WTC11 (cell line): ENCODE measurements around the gene FXYD6.

Source experiments
- CTCF ChIP-seq: fragments of 200-600 bp; IDR thresholded peaks from 2 replicates; pipeline ENCODE4 v1.8.0; 2022; ENCODE audit warnings: antibody characterized with exemption
- KAT7 ChIP-seq: sonication (generic); formaldehyde crosslinking; IDR thresholded peaks from 2 replicates; pipeline ENCODE4 v1.8.1; 2023; ENCODE audit warnings: missing genetic modification reagents, mild to moderate bottlenecking, borderline replicate concordance
- NFE2L1 ChIP-seq: sonication (generic); formaldehyde crosslinking; IDR thresholded peaks from 2 replicates; pipeline ENCODE4 v1.8.1; 2023; ENCODE audit warnings: missing genetic modification reagents
- TCF7 ChIP-seq: sonication (generic); formaldehyde crosslinking; IDR thresholded peaks from 2 replicates; pipeline ENCODE4 v1.8.0; 2022; ENCODE audit warnings: mild to moderate bottlenecking, low read depth, missing genetic modification reagents, moderate library complexity
- ZNF263 ChIP-seq: sonication (generic); formaldehyde crosslinking; IDR thresholded peaks from 2 replicates; pipeline ENCODE4 v1.8.1; 2022; ENCODE audit warnings: low read depth, mild to moderate bottlenecking, moderate library complexity, missing genetic modification reagents
- ZNF317 ChIP-seq: sonication (generic); formaldehyde crosslinking; IDR thresholded peaks from 2 replicates; pipeline ENCODE4 v1.8.1; 2023; ENCODE audit warnings: low read depth, mild to moderate bottlenecking, moderate library complexity, missing genetic modification reagents, borderline replicate concordance
- TF ChIP-seq, protein P1 (sequence below): sonication (generic); formaldehyde crosslinking; IDR thresholded peaks from 2 replicates; pipeline ENCODE4 v1.8.0; 2022; ENCODE audit warnings: mild to moderate bottlenecking, missing genetic modification reagents

DNA sequence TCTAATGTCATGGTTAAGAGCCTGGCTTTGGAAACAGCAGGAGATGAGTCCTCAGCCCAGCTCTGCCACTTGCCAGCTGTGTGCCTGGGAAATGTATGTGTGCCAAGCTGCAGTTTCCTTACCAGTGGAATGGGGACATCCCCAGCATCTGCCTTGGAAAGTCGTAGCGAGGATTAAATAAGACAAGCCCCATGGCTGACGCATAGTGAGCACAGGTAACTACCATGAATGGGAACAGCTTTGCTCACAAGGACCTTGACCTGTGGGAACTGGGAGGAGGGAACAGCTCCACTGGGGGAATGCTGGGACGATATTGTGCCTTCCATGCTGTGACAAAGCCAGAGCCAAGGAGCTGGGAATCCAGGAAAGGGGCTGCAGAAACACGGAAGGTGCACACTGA, 76.8 kb downstream of the FXYD6 start:
- TF ChIP-seq TCF7 (CRISPR knock-in tag): no peak
- TF ChIP-seq, protein P1, sequence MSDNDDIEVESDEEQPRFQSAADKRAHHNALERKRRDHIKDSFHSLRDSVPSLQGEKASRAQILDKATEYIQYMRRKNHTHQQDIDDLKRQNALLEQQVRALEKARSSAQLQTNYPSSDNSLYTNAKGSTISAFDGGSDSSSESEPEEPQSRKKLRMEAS (CRISPR knock-in tag): no peak
- no peak for TF ChIP-seq ZNF317 (CRISPR knock-in tag)
- no peak for TF ChIP-seq CTCF
- TF ChIP-seq NFE2L1 (CRISPR knock-in tag): no peak
- TF ChIP-seq KAT7 (CRISPR knock-in tag): no peak
- TF ChIP-seq ZNF263 (CRISPR knock-in tag): no peak
